K562 (cell line): Measurements from ENCODE around the gene DEDD. TPM values are rescaled to one million over a fixed set of nuclear protein-coding genes. Genes with fewer than 3 reads are reported as not detected.
A peak's percentile ranks its signal among the peaks of the same experiment; 100 is the strongest.

Source experiments
- ATAC-seq: fragments of 200-7000 bp; cut with Tn5 transposase; 3 replicates; pipeline ENCODE4 v1.9.1; 2020; ENCODE audit warnings: moderate library complexity
- BruUV-seq: library from RNA; stranded (reverse); fragments of 400-500 nt; replicated peaks from 2 replicates; lab custom pipeline; 2021; lab: Mats Ljungman, UMichigan
- CTCF ChIA-PET: fragments of 300-600 bp; formaldehyde crosslinking; extraction: SDS; loops from one replicate; lab custom pipeline; 2021; ENCODE audit warnings: low intra/inter-chr PET ratio; lab: Yijun Ruan, JAX
- POLR2A ChIA-PET: fragments of 300-600, 350-650 bp; sonication (Branson Sonifier 250); formaldehyde crosslinking; extraction: SDS; loops from one replicate; lab custom pipeline; 2021; ENCODE audit warnings: antibody characterized with exemption, inconsistent platforms; lab: Yijun Ruan, JAX
- DNase-seq, 4 experiments: peaks; one replicate each; pipeline versions ENCODE4 v3.0.0 to v3.0.0-alpha.2; 2011 to 2018; ENCODE audit warnings: low spot score in 3 of 4, mixed read lengths in 3 of 4; ENCODE audit errors: extremely low read depth in 1 of 4
- FAIRE-seq: peaks from 2 replicates; lab custom pipeline; 2011; peaks lifted over from hg19 to GRCh38; lab: Jason Lieb, UNC
- H2AFZ ChIP-seq: 2 replicates; pipeline ENCODE4 v1.6.0; 2011; ENCODE audit warnings: low read depth, low read length, control low read depth, inconsistent platforms
- H3K27ac ChIP-seq: fragments of 200-600 bp; 3 replicates; pipeline ENCODE4 v1.8.0; 2011; ENCODE audit warnings: low read depth, mild to moderate bottlenecking, control low read depth, inconsistent platforms, low read length, moderate library complexity, mixed read lengths; ENCODE audit errors: extremely low read depth
- H3K27me3 ChIP-seq, 2 experiments: fragments of 300-600 bp in 1 of 2; 2 replicates in 1 of 2; 3 replicates in 1 of 2; pipeline versions ENCODE4 v1.6.0 to v1.8.0; 2011; ENCODE audit warnings: inconsistent platforms in 2 of 2, low read length in 2 of 2, mild to moderate bottlenecking in 1 of 2, mixed read lengths in 1 of 2, moderate library complexity in 1 of 2; ENCODE audit not compliant: control insufficient read depth in 2 of 2, insufficient read depth in 2 of 2
- H3K36me3 ChIP-seq: fragments of 300-600 bp; 3 replicates; pipeline ENCODE4 v1.8.0; 2011; ENCODE audit warnings: mild to moderate bottlenecking, low read length, inconsistent platforms; ENCODE audit not compliant: control insufficient read depth, insufficient read depth
- H3K4me1 ChIP-seq, 2 experiments: fragments of 200-600 bp in 1 of 2; replicated peaks in 1 of 2; 2 replicates in 1 of 2; 3 replicates in 1 of 2; pipeline versions ENCODE4 v1.5.1 to v1.8.0; 2011; ENCODE audit warnings: inconsistent platforms in 2 of 2, low read length in 2 of 2, mild to moderate bottlenecking in 1 of 2, mixed read lengths in 1 of 2, moderate library complexity in 1 of 2; ENCODE audit not compliant: control insufficient read depth in 2 of 2, insufficient read depth in 2 of 2
- H3K4me2 ChIP-seq: 2 replicates; pipeline ENCODE4 v1.6.1; 2011; ENCODE audit warnings: low read length, control low read depth, inconsistent platforms, mixed read lengths; ENCODE audit not compliant: insufficient read depth
- H3K4me3 ChIP-seq: fragments of 200-600 bp; sonication (generic), shearing (Covaris generic); 2 replicates; pipeline ENCODE4 v1.5.1; 2016; ENCODE audit warnings: control low read depth, inconsistent platforms
- H3K79me2 ChIP-seq: fragments of 200-600 bp; 3 replicates; pipeline ENCODE4 v1.8.0; 2011; ENCODE audit warnings: low read length, inconsistent platforms; ENCODE audit not compliant: control insufficient read depth, insufficient read depth
- H3K9ac ChIP-seq, 2 experiments: 2 replicates each; pipeline versions ENCODE4 v1.6.0 to v1.6.1; 2011; ENCODE audit warnings: low read depth in 2 of 2, low read length in 2 of 2, control low read depth in 1 of 2, inconsistent platforms in 1 of 2, mild to moderate bottlenecking in 1 of 2, mixed read lengths in 1 of 2; ENCODE audit not compliant: insufficient read depth in 1 of 2
- H3K9me1 ChIP-seq: one replicate; pipeline ENCODE4 v1.6.0; 2011; ENCODE audit warnings: inconsistent platforms, mild to moderate bottlenecking, low read length, moderate library complexity; ENCODE audit not compliant: control insufficient read depth, insufficient read depth
- H3K9me3 ChIP-seq: replicated peaks from 2 replicates; pipeline ENCODE4 v1.5.1; 2011; ENCODE audit warnings: low read depth, low read length, inconsistent platforms; ENCODE audit not compliant: control insufficient read depth, insufficient read depth
- H4K20me1 ChIP-seq: replicated peaks from 2 replicates; pipeline ENCODE4 v1.6.1; 2011; ENCODE audit warnings: low read length, inconsistent platforms, mixed read lengths; ENCODE audit not compliant: control insufficient read depth, insufficient read depth
- CAMTA2 ChIP-seq: fragments of 250-450 bp; sonication (Bioruptor Pico); conservative IDR thresholded peaks from 2 replicates; pipeline ENCODE4 v1.5.1; 2022
- CBFA2T2 ChIP-seq: fragments of 450-650 bp; conservative IDR thresholded peaks from 2 replicates; pipeline ENCODE4 v1.6.1; 2017; ENCODE audit warnings: mild to moderate bottlenecking
- CBFA2T3 ChIP-seq: fragments of 450-650 bp; IDR thresholded peaks from 2 replicates; pipeline ENCODE4 v1.6.1; 2017
- CCNT2 ChIP-seq: IDR thresholded peaks from 2 replicates; pipeline ENCODE4 v1.6.1; 2011; ENCODE audit warnings: borderline replicate concordance, low read depth, mild to moderate bottlenecking, moderate library complexity, mixed read lengths, low read length; ENCODE audit not compliant: insufficient read length; ENCODE audit errors: extremely low read depth
- EGR1 ChIP-seq: fragments of 450-650 bp; conservative IDR thresholded peaks from 2 replicates; pipeline ENCODE4 v1.6.1; 2017; ENCODE audit warnings: mild to moderate bottlenecking
- ETV6 ChIP-seq, 3 experiments: fragments of 150-350 bp in 1 of 3; sonication (generic) in 1 of 3; formaldehyde crosslinking in 1 of 3; IDR thresholded peaks; 2 replicates each; pipeline versions ENCODE4 v1.6.1 to v1.8.0; 2014 to 2022; ENCODE audit warnings: borderline replicate concordance in 2 of 3, low read depth in 2 of 3, antibody characterized with exemption in 1 of 3, low read length in 1 of 3, mild to moderate bottlenecking in 1 of 3, missing genetic modification reagents in 1 of 3
- NRF1 ChIP-seq, 2 experiments: fragments of 450-650 bp; IDR thresholded peaks in 1 of 2; conservative IDR thresholded peaks in 1 of 2; 2 replicates each; pipeline ENCODE4 v1.6.1; 2014; ENCODE audit warnings: mild to moderate bottlenecking in 2 of 2
- PTTG1 ChIP-seq: fragments of 450-650 bp; IDR thresholded peaks from 2 replicates; pipeline ENCODE4 v1.6.1; 2016; ENCODE audit warnings: low read depth, mild to moderate bottlenecking, missing genetic modification characterization, missing compliant biosample characterization
- RAD21 ChIP-seq, 2 experiments: fragments of 250-450 bp in 1 of 2; fragments of 450-650 bp in 1 of 2; sonication (Bioruptor Pico) in 1 of 2; formaldehyde crosslinking in 1 of 2; IDR thresholded peaks in 1 of 2; conservative IDR thresholded peaks in 1 of 2; 2 replicates each; pipeline versions ENCODE4 v1.4.0 to v1.8.0; 2020 to 2022; ENCODE audit warnings: mild to moderate bottlenecking in 2 of 2, moderate library complexity in 1 of 2
- RBM25 ChIP-seq: fragments of 200-400 bp; formaldehyde crosslinking; IDR thresholded peaks from 2 replicates; pipeline ENCODE4 v1.6.1; 2018; ENCODE audit warnings: low read length, low read depth, moderate library complexity; ENCODE audit not compliant: severe bottlenecking
- SIRT6 ChIP-seq: IDR thresholded peaks from one replicate; pipeline ENCODE4 v1.6.1; 2012; ENCODE audit warnings: low read depth, mild to moderate bottlenecking, control low read depth, inconsistent platforms, low read length, moderate library complexity
- SOX6 ChIP-seq: fragments of 450-650 bp; IDR thresholded peaks from 2 replicates; pipeline ENCODE4 v1.6.1; 2014; ENCODE audit warnings: mild to moderate bottlenecking
- TCFL5 ChIP-seq: fragments of 250-450 bp; sonication (Bioruptor Pico); conservative IDR thresholded peaks from 2 replicates; pipeline ENCODE4 v1.6.1; 2021; ENCODE audit warnings: mild to moderate bottlenecking, moderate library complexity, matching md5 sums
- THAP12 ChIP-seq: fragments of 250-450 bp; sonication (Bioruptor Pico); IDR thresholded peaks from 2 replicates; pipeline ENCODE4 v1.9.0; 2021; ENCODE audit warnings: mild to moderate bottlenecking, inconsistent platforms
- ZNF354B ChIP-seq: fragments of 250-450 bp; sonication (Bioruptor Pico); IDR thresholded peaks from 2 replicates; pipeline ENCODE4 v1.4.0; 2020
- ZNF699 ChIP-seq: fragments of 250-450 bp; sonication (Bioruptor Pico); IDR thresholded peaks from 2 replicates; pipeline ENCODE4 v1.8.0; 2021; ENCODE audit warnings: mild to moderate bottlenecking, moderate library complexity; ENCODE audit not compliant: insufficient replicate concordance
- ZSCAN29 ChIP-seq: fragments of 450-650 bp; IDR thresholded peaks from 2 replicates; pipeline ENCODE4 v1.6.1; 2017
- WGBS: fragments of 100-300 bp; shearing (Covaris generic); methylation state at CpG from one replicate; pipeline ENCODE4 v1.1.6; 2016; ENCODE audit warnings: low coverage, mixed read lengths; ENCODE audit not compliant: insufficient coverage; ENCODE audit errors: missing lambda C conversion rate; 5-methylcytosine and 5-hydroxymethylcytosine counted together
- in situ Hi-C: fragments of 300-500 bp; cut with MboI; formaldehyde crosslinking; loops from 4 replicates; pipeline ENCODE4 v1.15.0; 2018; ENCODE audit warnings: inconsistent platforms, mixed read lengths
- intact Hi-C: fragments of 100-400 bp; cut with micrococcal nuclease; formaldehyde crosslinking; loops from 2 replicates; pipeline ENCODE4 v1.14.2; 2022
- polyA plus RNA-seq, 8 experiments: library from polyadenylated mRNA; depleted of rRNA in 4 of 8; stranded (reverse) in 5 of 8; unstranded in 3 of 8; fragments of >200 nt; fragmentation: Nextera tagmentation in 2 of 8; fragmentation: Illumina TruSeq in 1 of 8; extraction: Ambion mirVana in 2 of 8; extraction: Trizol in 1 of 8; gene quantifications; 2 replicates each; pipeline versions ENCODE4 v1.2.1 to v1.2.3, GENCODE V29; 2011 to 2014; ENCODE audit warnings: inconsistent platforms in 1 of 8, missing spikeins in 1 of 8
- total RNA-seq, 7 experiments: library from RNA; depleted of rRNA in 6 of 7; stranded (reverse); fragments of >200 nt in 6 of 7; fragmentation: Illumina TruSeq in 2 of 7; extraction: Trizol in 2 of 7; gene quantifications; 2 replicates each; pipeline versions ENCODE4 v1.2.1 to v1.2.3, GENCODE V29; 2011 to 2021; ENCODE audit warnings: low replicate concordance in 1 of 7

DEDD gene
- total and polyA plus RNA-seq, 9 of the 15 experiments (the other 6 are each of a cell fraction or from before 2014, with no cell fraction given): 11.6 to 41.0 (median 16.8) TPM

GRCh38 chr1:161159087-161159912 is 26.8 kb upstream of the DEDD start, which contains the start of gene USP21 (continued):
- peak; percentile 82 for TF ChIP-seq CCNT2
- TF ChIP-seq TCFL5: no peak
- TF ChIP-seq EGR1: peak; percentile 76
- no peak for TF ChIP-seq CAMTA2 (CRISPR knock-in tag)
- no peak for TF ChIP-seq RBM25
- no peak for TF ChIP-seq ZNF699 (CRISPR knock-in tag)

GRCh38 chr1:161158316-161159010 is 26.0 kb upstream of the DEDD start:
- Histone ChIP-seq H3K79me2 (peaks cover 58% of the 10 kb centered on the region), H3K27me3 (no peaks in the 10 kb centered on the region), H3K27ac (peak overlapping the region; percentile 58), H3K4me2 (peak overlapping the region; percentile 95), H3K9ac (peak overlapping the region; percentile 77 to 98; a peak in 3 of 4 replicates), H3K36me3 (peaks cover 51% of the 10 kb centered on the region), H3K9me3 (no peaks in the 10 kb centered on the region), H2AFZ (peak overlapping the region; percentile 92), H3K9me1 (no peaks in the 10 kb centered on the region), H4K20me1 (no peaks in the 10 kb centered on the region), H3K4me3 (peak overlapping the region; percentile 75), H3K4me1 (peaks cover 43 to 54% of the 10 kb centered on the region in 2 experiments)
- WGBS: 28% methylated on average over 9 of the region's 9 CpGs
- intact Hi-C loops: loop anchor here (2.0 kb wide), 1 partner anchor 18 kb away; the partner anchor contains the start of gene B4GALT3
- ATAC-seq: peak; percentile 4
- CTCF ChIA-PET: no interaction called here
- no TSS peak for BruUV-seq
- in situ Hi-C loops: no loop called here
- DNase-seq: peak in 3 of 4 experiments; percentile 38 to 71 (median 52)
- POLR2A ChIA-PET: interaction anchor here (0.5 to 2.2 kb wide), 11 partner anchors 8 to 451 kb away, joined by 3 to 10 read pairs (median 3); partner anchors contain the start of genes DEDD and PPOX
- no peak for FAIRE-seq
- TF ChIP-seq RAD21 (CRISPR knock-in tag; conservative IDR thresholded peaks at IDR 0.05 in 1 of 2, IDR thresholded peaks at IDR 0.05 in 1 of 2): 0 out of 4 replicates have a peak, but pooled peaks of 1 of the 2 experiments have one; percentile 16
- TF ChIP-seq NRF1 (conservative IDR thresholded peaks at IDR 0.05 in 1 of 2, IDR thresholded peaks at IDR 0.05 in 1 of 2): no peak
- TF ChIP-seq ZNF354B (CRISPR knock-in tag): no peak
- no peak for TF ChIP-seq ZSCAN29
- 0 out of 2 replicates have a peak, but pooled peaks have one; percentile 9 for TF ChIP-seq CBFA2T2
- TF ChIP-seq PTTG1: no peak
- no peak for TF ChIP-seq SIRT6
- TF ChIP-seq ETV6 (IDR thresholded peaks at IDR 0.05; ENCODE audit: borderline replicate concordance in 1 of 2, low read depth in 2 of 2, low read length in 1 of 2): no peak
- no peak for TF ChIP-seq ETV6 (CRISPR knock-in tag; IDR thresholded peaks at IDR 0.05; ENCODE audit: borderline replicate concordance)
- TF ChIP-seq CBFA2T3: peak; percentile 52
- TF ChIP-seq THAP12 (CRISPR knock-in tag): no peak
- no peak for TF ChIP-seq SOX6
